NCI-H2227 (cell line): Measurements from ENCODE around the gene ZNFX1.

ENCODE experiments used
- DNase-seq: peaks from one replicate; lab custom pipeline; 2025; ENCODE audit not compliant: unreplicated experiment; lab: John Stamatoyannopoulos, UW

The ZNFX1 gene

GRCh38 chr20:49293122-49293521 lies 15.3 kb upstream of the ZNFX1 start:
- DNase-seq, result no peak

DNA sequence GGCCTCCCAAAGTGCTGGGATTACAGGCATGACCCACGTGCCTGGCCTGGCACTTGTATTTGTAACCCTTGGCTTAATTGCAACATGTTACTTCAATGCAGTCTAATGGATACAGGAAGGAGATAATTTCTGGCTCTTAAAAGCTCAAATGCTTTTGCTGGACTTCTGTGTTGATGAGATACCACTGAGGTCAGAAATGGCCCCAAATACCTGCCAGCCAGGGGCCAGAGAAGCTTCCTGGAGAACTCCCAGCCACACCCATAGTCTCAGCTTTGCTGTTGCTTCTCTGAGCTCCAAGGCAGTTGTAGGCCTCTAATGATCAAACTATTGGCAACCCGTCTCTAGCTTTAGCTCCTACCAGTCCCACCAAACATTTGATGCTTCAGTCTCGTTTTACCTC lies 14.2 kb upstream of the ZNFX1 start:
- no peak for DNase-seq

DNA sequence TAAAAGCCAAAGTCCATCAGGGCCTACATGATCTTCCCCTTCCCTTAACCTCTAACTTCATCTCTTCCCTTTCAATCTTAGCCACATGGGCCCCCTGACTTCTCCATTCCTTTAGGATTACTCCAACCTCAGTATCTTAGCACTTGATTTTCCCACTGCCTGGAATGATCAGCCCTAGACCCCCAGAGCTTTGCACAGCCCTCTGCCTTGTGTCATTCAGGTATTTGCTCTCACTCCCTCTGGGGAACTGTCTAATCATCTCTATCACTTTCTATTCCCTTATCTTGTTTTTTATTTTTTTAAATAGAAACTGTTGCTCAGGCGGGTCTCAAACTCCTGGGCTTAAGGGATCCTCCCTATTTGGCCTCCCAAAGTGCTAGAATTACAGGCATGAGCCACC lies 13.3 kb upstream of the ZNFX1 start:
- DNase-seq, result no peak

GRCh38 chr20:49290608-49291191 lies 12.8 kb upstream of the ZNFX1 start:
- no peak for DNase-seq

DNA sequence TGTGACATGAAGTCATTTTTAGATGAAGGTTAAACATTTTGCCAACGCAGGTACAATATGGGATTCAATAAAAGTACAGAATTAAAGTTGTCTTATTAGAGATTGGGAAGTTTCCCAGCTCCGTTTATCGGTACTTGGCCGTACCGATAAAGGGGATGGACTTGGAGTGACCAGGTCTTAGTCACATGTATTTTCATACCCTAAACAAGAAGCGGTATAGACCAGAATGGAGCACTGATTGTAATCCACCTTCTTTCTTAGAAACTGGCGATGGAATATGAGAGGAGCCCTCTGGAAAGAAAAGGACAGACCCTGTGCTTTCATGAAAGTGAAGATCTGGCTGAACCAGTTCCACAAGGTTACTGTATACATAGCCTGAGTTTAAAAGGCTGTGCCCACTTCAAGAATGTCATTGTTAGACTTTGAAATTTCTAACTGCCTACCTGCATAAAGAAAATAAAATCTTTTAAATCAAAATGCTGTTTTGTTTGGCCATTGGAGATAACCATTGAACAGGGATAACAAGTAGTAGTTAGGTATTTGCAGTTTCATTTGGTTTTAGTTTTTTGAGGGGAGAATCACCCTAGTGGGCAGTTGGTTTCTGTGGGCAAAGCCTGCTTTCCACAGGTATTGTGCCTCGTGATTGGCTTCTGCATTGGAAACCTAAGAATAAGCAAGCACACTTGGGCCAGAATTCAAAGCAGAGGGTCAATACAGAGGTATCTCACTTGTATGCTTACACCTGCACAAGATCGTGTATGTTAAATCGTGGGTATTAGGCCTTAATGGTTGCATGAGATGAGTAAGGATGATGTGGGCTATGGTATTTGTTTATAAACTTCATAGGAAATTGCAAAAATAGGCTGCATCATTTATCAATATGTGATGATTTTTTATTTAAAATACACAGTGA lies 11.2 kb upstream of the ZNFX1 start:
- no peak for DNase-seq

- no peak for DNase-seq
Measured at GRCh38 chr20:49288250-49288751, 10.4 kb upstream of the ZNFX1 start.

DNA sequence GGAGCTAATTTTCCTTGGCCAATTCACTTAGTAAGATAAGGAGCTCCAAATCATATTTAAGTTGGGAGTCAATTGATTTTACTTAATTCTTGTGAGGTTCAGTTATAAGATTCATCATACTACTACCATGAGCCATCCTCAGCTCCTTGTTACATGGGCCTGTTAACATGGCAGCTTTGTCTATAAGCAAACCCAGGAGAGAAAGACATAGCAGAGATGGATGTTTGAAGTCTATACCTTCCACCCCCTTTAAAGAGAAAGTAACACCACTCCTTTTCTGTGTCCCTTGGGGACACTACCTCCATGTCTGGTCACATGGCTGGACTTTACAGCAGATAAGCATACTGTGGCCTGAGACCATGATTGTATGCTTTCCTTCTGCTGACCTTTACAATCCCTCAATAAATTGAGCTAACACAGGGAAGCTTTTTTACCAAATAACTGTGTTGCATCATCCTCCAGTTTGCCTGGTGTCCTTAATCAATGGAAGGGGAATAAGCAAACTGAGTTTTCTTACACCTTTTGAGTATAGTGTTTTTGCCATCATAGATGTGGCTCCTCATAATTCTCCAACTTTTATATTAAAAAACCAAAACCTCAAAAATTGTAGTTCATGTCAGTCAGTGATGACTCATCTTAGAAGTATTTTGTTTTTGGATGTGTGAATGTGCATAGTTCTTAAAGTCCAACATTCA lies 9.8 kb upstream of the ZNFX1 start:
- no peak for DNase-seq

- DNase-seq, result no peak
Measured at GRCh38 chr20:49286689-49287551, 9.1 kb upstream of the ZNFX1 start.

DNA sequence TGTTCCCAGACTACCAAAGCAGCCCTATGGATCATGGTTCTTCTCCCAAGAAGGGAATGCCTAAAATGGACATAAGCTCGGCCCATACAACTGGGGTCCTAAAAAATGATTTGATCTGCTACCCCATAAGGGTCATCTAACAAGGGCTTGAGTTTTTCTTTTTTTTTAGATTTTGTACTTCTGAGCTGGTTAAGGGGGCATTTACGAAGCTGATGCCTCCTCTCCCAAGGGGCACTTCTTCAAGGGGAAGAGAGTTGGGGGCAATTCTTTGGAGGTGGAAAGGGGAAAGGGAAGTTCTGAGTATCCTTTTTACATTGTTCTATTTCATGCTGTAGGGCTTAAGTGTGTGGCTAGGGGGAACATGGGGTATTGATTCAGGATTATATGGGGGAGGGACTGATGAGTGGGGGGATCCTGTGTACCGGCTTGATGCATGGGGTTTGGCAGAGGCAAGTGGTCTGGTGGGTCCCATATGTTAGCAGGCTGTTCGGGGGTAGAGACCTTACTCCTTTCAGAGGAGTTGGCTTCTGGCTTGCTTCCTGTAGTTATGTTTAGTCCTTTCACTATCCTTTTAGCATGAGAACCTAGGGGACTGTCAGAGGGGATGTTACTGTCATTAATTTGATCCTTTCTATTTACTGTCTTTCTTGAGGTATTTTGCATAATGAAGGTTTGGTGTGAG lies 8.1 kb upstream of the ZNFX1 start:
- DNase-seq, result no peak

DNA sequence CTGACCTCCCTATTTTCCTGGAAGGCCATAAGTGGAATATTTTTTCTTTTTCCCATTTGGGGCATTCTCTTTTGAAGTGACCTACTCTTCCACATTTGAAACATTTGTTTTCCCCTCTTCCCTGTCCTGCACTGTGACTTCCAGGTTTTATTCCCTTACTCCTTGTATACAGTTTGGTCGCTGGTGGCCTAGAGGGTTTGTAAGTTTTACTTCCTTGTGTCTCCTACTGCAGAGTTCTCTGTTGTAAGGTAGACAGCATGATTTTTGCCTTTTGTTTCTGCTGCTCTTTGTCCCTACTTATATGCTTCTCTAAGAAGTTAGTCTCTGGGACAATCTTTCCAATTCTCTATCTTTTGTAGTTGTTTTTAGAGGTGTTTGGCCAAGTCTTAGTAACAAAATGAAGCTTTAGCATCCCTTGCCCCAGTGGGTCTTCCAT lies 7.4 kb upstream of the ZNFX1 start:
- no peak for DNase-seq

- no peak for DNase-seq
Measured at GRCh38 chr20:49284818-49285217, 7.0 kb upstream of the ZNFX1 start.

- DNase-seq, result no peak
Measured at GRCh38 chr20:49283703-49284625, 6.1 kb upstream of the ZNFX1 start.

- no peak for DNase-seq
Measured at GRCh38 chr20:49283176-49283702, 5.4 kb upstream of the ZNFX1 start.

GRCh38 chr20:49282584-49283171 lies 4.8 kb upstream of the ZNFX1 start:
- no peak for DNase-seq

GRCh38 chr20:49281913-49282467 lies 4.1 kb upstream of the ZNFX1 start:
- DNase-seq, result no peak

DNA sequence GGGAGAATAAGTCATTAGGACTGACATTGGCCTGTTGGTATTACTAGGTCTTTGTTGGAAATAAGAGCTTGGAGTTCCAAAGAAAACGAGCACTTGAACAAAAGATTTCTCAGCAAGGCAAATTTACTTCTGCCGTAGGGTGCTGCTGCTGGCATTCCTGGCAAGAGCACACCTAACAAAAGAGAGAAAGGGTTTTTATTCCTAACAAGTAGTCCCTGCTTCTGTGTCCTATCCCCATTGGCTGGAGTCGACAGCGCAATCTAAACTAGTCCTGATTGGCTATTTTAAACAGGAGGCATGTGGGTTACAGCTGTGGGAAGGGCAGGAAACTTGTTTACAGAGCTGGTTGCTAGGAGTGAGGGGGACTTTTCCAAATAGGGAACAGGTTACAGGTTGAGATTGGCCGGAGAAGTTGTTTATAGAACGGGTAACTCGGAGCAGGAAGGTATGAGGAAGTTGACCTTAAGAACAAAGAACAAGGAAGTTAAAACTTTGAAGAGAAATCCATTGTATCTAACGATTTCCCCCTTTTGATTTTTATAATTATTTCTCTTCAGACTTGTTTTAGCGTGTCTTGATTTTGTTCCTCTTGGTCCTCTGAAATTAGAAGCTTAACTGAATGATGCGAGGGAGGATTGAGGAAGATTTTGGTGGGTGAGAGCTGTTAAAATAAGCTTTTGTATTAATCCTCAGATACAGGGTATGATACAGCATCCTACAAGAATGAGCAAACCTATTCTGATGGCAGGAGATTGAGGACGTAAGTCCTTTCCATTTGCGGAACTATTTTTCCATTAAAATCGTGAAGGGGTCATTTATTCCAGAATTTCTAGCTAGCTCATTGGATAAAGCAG lies 3.4 kb upstream of the ZNFX1 start:
- no peak for DNase-seq

DNA sequence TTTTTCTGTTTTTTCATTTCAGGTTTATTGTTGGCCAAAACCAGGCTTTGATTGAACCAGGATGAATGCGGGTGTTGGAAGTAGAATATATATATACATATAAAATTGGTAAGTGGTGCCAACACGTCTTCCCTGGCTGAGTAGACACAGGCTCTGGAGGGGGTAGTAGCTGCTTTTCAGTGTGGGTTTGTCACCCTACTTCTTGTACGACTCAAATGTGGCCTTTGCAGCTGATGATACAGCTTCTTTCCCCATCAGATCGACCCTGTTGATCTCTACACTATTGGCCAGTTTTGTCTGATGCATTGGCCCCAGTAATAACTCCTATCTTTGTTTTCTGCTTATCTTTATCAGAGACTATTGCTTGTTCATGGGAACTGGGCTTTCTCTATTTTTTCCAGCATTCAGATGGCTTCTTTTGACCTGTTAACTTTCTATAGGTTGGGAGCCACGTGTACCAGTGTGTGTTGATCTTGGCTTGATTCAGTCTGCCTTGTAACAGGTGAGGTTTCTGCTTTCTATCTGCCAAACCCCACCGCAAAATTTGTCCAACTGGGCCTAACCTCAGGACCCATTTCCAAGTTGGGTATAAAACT lies 2.7 kb upstream of the ZNFX1 start:
- DNase-seq, result no peak
